Measurements from ENCODE around the gene CGB5. TPM values are rescaled to one million over a fixed set of nuclear protein-coding genes. Genes with fewer than 3 reads are reported as not detected.

CGB5 gene
- total RNA-seq, result not detected

DNA sequence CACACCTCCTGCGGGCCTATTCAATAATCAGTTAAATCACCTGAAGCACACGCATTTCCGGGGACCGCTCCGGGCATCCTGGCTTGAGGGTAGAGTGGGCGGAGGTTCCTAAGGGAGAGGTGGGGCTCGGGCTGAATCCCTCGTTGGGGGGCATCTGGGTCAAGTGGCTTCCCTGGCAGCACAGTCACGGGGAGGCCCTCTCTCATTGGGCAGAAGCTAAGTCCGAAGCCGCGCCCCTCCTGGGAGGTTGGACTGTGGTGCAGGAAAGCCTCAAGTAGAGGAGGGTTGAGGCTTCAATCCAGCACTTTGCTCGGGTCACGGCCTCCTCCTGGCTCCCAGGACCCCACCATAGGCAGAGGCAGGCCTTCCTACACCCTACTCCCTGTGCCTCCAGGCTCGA lies at the start of gene CGB5:
Gene CGB5 (plus strand): TSS at position 301 of the 400 bp plus-strand sequence. CDS start 362 bp downstream, outside the sequence.

DNA sequence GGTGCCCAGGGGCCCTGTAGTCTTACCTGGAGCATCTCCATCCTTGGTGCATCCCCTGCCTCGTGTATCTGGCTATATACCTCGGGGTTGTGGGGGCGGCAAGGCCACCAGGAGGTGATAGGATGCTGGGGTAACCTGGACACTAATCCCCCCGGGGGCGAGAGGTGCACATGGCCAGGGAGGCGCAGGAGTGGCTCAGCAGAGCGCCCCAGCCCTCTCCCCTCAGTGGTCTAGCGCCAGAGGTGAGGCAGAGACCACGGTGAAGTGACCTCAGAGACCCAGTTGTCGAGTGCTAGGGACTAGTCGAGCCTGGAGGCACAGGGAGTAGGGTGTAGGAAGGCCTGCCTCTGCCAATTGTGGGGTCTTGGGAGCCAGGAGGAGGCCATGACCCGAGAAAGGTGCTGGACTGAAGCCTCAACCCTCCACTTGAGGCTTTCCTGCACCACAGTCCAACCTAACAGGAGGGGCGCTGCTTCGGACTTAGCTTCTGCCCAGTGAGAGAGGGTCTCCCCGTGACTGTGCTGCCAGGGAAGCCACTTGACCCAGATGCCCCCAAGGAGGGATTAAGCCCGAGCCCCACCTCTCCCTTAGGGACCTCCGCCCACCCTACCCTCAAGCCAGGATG lies 26.5 kb upstream of the CGB5 start, which contains the start of gene LHB:
Gene LHB (minus strand): TSS at position 51 of the 625 bp plus-strand sequence. CDS start 10 bp downstream, at position 41.

DNA sequence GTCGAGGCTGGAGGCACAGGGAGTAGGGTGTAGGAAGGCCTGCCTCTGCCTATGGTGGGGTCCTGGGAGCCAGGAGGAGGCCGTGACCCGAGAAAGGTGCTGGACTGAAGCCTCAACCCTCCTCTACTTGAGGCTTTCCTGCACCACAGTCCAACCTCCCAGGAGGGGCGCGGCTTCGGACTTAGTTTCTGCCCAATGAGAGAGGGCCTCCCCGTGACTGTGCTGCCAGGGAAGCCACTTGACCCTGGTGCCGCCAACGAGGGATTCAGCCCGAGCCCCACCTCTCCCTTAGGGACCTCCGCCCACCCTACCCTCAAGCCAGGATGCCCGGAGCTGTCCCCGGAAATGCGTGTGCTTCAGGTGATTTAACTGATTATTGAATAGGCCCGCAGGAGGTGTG lies 19.4 kb upstream of the CGB5 start, which contains the start of gene CGB3:
Gene CGB3 (minus strand): TSS at position 101 of the 400 bp plus-strand sequence. CDS start 362 bp downstream, outside the sequence.

DNA sequence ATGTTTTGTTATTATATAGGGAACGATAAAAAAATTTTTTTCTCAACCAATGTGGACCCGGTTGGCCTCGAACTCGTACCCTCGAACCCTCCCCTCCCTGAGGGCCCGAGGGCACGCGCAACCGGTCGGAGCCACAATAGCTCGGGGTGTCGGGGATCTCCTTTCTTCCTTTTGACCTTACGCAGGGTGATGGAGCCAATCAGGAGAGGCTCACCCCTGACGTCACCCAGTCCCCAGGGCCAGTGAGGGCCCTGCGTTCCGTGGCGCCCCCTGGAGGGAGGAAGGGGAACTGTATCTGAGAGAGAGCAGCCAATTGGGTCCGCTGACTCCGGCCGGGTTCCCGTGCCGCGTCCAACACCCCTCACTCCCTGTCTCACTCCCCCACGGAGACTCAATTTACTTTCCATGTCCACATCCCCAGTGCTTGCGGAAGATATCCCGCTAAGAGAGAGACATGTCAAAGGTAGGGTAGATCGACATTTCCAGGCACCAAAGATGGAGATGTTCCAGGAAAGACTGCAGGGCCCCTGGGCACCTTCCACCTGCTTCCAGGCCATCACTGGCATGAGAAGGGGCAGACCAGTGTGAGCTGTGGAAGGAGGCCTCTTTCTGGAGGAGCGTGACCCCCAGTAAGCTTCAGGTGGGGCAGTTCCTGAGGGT lies 11.9 kb upstream of the CGB5 start, which contains the start of gene CGB2:
Gene CGB2 (plus strand): TSS at position 249 of the 660 bp plus-strand sequence. CDS start 206 bp downstream, at position 455.

DNA sequence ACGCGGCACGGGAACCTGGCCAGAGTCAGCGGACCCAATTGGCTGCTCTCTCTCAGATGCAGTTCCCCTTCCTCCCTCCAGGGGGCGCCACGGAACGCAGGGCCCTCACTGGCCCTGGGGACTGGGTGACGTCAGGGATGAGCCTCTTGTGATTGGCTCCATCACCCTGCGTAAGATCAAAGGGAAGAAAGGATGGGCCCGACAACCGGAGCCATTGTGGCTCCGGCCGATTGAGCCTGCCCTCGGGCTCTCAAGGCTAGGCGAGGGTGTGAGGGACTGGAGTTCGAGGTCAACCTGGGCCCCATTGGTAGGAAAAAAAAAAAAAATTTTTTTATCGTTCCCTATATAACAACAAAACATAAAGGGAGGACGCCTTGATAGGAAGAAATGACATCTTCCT lies 6.8 kb upstream of the CGB5 start, which contains the start of gene CGB1:
Gene CGB1 (minus strand): TSS at position 81 of the 400 bp plus-strand sequence. CDS start 184 bp downstream, outside the sequence.

DNA sequence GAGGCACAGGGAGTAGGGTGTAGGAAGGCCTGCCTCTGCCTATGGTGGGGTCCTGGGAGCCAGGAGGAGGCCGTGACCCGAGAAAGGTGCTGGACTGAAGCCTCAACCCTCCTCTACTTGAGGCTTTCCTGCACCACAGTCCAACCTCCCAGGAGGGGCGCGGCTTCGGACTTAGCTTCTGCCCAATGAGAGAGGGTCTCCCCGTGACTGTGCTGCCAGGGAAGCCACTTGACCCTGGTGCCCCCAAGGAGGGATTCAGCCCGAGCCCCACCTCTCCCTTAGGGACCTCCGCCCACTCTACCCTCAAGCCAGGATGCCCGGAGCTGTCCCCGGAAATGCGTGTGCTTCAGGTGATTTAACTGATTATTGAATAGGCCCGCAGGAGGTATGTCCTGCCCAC lies 5.4 kb downstream of the CGB5 start, which contains the start of gene CGB8:
Gene CGB8 (minus strand): TSS at position 101 of the 400 bp plus-strand sequence. CDS start 372 bp downstream, outside the sequence.

DNA sequence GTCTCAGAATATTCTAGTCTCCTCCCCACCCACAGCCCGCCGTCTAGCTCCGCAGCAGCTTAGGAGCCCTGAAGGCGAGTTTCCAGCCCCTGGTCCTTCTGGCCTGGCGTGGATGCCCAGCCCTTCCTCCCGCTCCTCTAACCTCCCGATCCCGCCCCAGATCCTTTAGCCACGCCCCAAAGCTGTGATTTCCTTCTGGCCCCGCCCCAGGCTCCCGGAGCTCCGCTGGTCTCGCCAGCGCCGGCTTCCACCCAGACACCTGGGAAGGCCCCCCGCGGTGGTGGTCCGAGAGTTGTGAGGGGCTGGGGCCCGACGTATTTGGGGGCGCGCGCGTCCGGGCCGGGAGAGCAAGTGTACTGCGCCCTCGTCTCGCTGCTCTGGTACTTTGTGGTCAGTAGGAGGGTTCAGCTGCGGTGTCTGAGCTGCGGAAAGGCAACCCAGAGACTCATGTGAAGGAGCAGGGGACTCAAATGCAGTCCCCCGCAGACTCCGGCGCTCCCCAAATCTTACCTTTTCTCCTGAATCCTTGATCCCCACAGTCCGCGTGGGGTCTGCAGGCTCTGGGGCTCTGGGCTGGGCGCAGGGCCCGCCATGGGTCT lies 14.1 kb downstream of the CGB5 start, which contains the start of gene CGB7:
Gene CGB7 (minus strand): TSS at position 114 of the 599 bp plus-strand sequence. CDS start 2,374 bp downstream, outside the sequence.

DNA sequence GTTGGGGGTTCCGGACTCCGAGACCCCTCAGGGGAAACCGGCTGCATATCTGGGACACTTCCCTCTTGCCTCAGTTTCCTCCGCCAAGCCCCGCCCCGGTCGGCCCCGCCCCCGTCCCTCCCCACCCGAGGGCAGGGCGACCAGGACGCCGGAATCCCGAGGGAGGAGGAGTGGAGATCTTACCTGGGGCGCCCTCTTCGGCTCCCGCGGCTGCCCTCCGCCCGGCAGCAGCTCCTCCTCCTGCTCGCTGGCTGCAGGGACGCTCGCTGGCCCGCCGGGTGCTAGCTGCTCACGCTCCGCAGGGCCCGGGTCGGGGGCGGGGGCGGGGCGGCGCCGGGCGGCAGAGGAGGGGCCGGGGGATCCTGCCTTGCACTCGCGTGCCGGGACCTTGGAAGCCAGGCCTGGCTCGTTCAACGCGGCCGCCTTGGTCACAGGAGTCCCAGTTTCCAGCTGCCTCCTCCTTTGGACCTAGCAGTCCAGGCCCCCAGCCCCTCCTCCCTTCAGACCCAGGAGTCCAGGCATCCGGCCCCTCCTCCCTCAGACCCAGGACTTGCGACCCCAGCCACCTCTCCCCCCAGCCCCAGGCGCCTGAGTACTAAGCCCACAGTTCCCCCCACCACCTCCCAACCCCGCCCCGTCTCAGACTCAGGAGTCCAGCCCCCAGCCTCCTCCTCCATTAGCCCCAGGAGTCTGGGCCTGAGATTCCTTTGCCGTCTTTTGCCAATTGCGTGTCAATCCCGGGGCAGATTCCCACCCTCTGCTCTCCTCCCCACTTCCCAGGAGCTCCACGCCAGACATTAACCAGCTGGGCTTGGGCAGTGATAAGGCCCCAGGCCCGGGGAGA lies 21.3 kb downstream of the CGB5 start, which contains the start of gene NTF4:
Gene NTF4 (minus strand): TSS at position 51 of the 844 bp plus-strand sequence. CDS start 2,821 bp downstream, outside the sequence.

DNA sequence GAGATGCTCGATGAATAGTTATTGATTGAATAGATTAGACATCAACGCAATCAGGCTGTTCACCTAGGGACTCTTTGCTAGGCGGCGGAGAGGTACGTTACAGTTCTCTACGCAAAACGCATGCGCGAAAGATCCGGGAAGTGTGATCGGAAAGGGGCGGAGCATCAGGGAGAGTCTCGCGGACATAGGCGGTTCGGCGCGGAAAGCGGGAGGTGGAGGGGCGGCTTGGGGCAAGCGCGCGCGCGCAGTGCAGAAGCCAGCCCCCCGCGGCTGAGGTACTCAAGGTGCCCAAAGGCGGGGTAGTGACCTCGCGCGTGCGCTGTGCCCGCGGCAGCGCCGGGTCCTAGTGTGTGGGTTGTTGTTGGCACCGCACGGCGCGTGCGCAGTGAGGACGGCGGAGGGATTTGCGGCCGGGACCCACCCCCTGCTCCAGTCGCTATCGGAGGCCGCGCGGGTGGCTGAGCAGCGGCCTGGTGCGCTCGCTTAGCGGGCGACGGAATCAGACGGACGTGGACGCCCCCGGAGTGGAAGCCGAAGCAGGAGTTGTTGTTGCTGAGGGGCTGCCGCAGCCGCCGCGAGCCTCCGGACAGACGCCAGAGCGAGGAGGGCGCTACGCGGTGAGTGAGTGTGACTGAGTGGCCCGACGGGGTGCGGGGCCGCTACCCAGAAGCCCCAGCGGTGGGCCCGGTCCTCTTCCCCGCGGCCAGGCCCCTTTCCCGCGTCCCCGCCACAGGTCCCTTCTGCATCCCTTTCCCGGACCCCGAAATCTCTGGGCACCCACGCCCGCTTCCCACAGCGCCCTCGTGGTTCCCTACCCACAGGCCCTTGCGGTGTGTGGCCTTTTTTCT lies 41.6 kb downstream of the CGB5 start, which contains the start of gene SNRNP70:
Gene SNRNP70 (plus strand): TSS at position 432 of the 848 bp plus-strand sequence. CDS start 964 bp downstream, outside the sequence.

Other genes with a start within 250 kb of the CGB5 start
- 27.3 TPM for gene BCAT2, start 232.8 kb upstream of the CGB5 start, total RNA-seq
- gene HSD17B14, start 207.4 kb upstream of the CGB5 start, total RNA-seq, result 13.8 TPM
- gene PLEKHA4, start 175.2 kb upstream of the CGB5 start, total RNA-seq, result 10.8 TPM
- 42.4 TPM for gene PPP1R15A, start 171.4 kb upstream of the CGB5 start, total RNA-seq
- 0.22 TPM for gene TULP2, start 145.1 kb upstream of the CGB5 start, total RNA-seq
- gene NUCB1, start 143.5 kb upstream of the CGB5 start, total RNA-seq, result 153 TPM
- gene DHDH, start 110.1 kb upstream of the CGB5 start, total RNA-seq, result not detected
- gene BAX, start 89.0 kb upstream of the CGB5 start, total RNA-seq, result 24.8 TPM
- gene FTL, start 78.5 kb upstream of the CGB5 start, total RNA-seq, result 1,146 TPM
- 47.8 TPM for gene GYS1, start 50.5 kb upstream of the CGB5 start, total RNA-seq
- gene RUVBL2, start 50.0 kb upstream of the CGB5 start, total RNA-seq, result 93.5 TPM
- gene LHB, start 26.8 kb upstream of the CGB5 start, total RNA-seq, result not detected
- gene CGB3, start 19.5 kb upstream of the CGB5 start, total RNA-seq, result not detected
- not detected for gene CGB2, start 12.0 kb upstream of the CGB5 start, total RNA-seq
- gene CGB1, start 7.0 kb upstream of the CGB5 start, total RNA-seq, result not detected
- gene CGB8, start 5.3 kb downstream of the CGB5 start, total RNA-seq, result not detected
- not detected for gene CGB7, start 13.9 kb downstream of the CGB5 start, total RNA-seq
- gene NTF4, start 21.0 kb downstream of the CGB5 start, total RNA-seq, result 0.93 TPM
- gene KCNA7, start 28.9 kb downstream of the CGB5 start, total RNA-seq, result 0.22 TPM
- gene SNRNP70, start 41.6 kb downstream of the CGB5 start, total RNA-seq, result 301 TPM
- gene LIN7B, start 70.5 kb downstream of the CGB5 start, total RNA-seq, result 12.2 TPM
- gene C19orf73, start 75.3 kb downstream of the CGB5 start, total RNA-seq, result 2.0 TPM
- 27.9 TPM for gene PPFIA3, start 75.7 kb downstream of the CGB5 start, total RNA-seq
- 18.6 TPM for gene HRC, start 111.5 kb downstream of the CGB5 start, total RNA-seq
- gene TRPM4, start 113.9 kb downstream of the CGB5 start, total RNA-seq, result 16.3 TPM